Measurements from ENCODE around the gene AKAP13. TPM values are rescaled to one million over a fixed set of nuclear protein-coding genes. Genes with fewer than 3 reads are reported as not detected.

AKAP13 gene
- total RNA-seq, 1 donor from 2014 or later: 145 TPM

GRCh38 chr15:85536341-85536740 is 155.9 kb downstream of the AKAP13 start:
- Mint-ChIP-seq H3K4me3 (ENCODE audit: unreplicated experiment) (no peak overlapping the region), H3K4me1 (ENCODE audit: low read depth, unreplicated experiment) (peaks cover 3% of the 10 kb centered on the region), H3K36me3 (ENCODE audit: unreplicated experiment) (no peaks in the 10 kb centered on the region), H3K27ac (ENCODE audit: unreplicated experiment) (no peak overlapping the region), H3K9me3 (ENCODE audit: unreplicated experiment) (peaks cover 1% of the 10 kb centered on the region), H3K27me3 (ENCODE audit: unreplicated experiment) (no peaks in the 10 kb centered on the region)
- TF ChIP-seq, protein P1, sequence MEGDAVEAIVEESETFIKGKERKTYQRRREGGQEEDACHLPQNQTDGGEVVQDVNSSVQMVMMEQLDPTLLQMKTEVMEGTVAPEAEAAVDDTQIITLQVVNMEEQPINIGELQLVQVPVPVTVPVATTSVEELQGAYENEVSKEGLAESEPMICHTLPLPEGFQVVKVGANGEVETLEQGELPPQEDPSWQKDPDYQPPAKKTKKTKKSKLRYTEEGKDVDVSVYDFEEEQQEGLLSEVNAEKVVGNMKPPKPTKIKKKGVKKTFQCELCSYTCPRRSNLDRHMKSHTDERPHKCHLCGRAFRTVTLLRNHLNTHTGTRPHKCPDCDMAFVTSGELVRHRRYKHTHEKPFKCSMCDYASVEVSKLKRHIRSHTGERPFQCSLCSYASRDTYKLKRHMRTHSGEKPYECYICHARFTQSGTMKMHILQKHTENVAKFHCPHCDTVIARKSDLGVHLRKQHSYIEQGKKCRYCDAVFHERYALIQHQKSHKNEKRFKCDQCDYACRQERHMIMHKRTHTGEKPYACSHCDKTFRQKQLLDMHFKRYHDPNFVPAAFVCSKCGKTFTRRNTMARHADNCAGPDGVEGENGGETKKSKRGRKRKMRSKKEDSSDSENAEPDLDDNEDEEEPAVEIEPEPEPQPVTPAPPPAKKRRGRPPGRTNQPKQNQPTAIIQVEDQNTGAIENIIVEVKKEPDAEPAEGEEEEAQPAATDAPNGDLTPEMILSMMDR (IDR thresholded peaks at IDR 0.05; ENCODE audit: partially characterized antibody, unreplicated experiment): no peak
- no peak for DNase-seq

DNA sequence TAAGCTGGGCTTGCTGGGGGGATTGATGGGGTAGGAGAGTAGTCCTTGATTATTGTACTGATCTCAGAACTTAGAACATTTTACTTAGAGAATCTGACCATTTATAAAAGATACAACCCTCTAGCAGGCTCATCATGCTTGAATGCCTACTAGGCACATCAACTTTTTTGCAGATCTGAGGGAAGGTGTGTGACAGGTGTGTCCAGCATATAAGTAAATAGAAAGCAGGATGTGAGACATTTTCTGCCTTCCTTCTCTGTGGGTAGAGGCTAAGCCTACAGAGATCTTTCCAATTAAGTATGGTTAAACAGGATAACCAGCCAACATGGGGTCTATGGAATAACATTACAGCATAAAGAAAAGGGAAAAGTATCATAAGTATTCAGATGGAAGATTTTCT is 159.1 kb downstream of the AKAP13 start:
- peaks cover 17% of the 10 kb centered on the region for H3K4me1 Mint-ChIP-seq (ENCODE audit: low read depth, unreplicated experiment)
- TF ChIP-seq, protein P1 (IDR thresholded peaks at IDR 0.05; ENCODE audit: partially characterized antibody, unreplicated experiment): no peak
- no peaks in the 10 kb centered on the region for H3K36me3 Mint-ChIP-seq (ENCODE audit: unreplicated experiment)
- no peak overlapping the region for H3K27ac Mint-ChIP-seq (ENCODE audit: unreplicated experiment)
- H3K4me3 Mint-ChIP-seq (ENCODE audit: unreplicated experiment): no peak overlapping the region
- peaks cover 1% of the 10 kb centered on the region for H3K9me3 Mint-ChIP-seq (ENCODE audit: unreplicated experiment)
- H3K27me3 Mint-ChIP-seq (ENCODE audit: unreplicated experiment): no peaks in the 10 kb centered on the region
- no peak for DNase-seq

DNA sequence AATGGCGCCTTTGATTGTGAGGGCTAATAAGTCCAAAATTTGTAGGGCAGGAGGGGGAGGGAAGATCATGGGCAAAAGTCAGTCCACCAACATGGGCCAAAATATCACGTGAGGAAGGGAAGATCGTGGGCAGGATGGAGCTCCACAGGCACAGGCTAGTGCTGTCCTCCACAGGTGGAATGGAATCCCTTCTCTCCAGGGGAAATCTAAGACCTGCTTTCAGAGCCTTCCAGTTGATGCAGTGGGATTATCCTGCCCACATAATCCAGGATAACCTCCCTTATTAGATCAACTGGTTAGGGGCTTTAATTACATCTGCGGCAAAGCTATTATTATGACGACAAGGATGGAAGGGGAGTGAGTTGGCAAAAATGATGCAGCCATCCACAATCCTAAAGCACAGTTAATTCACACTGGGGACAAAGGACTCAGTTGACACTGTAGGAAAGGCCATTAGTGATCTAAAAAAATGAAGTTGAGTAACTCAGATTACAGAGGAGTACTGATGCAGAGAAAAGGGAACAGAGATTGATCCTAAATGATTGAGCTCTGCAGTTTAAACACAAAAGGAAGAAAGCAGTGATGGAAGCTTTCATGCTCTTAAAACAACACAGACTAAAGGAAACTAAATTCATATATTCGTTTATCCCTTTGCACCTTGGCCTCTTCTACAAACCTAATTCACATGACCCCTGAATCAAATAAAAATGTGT is 159.8 kb downstream of the AKAP13 start:
- H3K9me3 Mint-ChIP-seq (ENCODE audit: unreplicated experiment): peaks cover 1% of the 10 kb centered on the region
- TF ChIP-seq, protein P1 (IDR thresholded peaks at IDR 0.05; ENCODE audit: partially characterized antibody, unreplicated experiment): no peak
- peaks cover 17% of the 10 kb centered on the region for H3K4me1 Mint-ChIP-seq (ENCODE audit: low read depth, unreplicated experiment)
- no peaks in the 10 kb centered on the region for H3K36me3 Mint-ChIP-seq (ENCODE audit: unreplicated experiment)
- no peak overlapping the region for H3K27ac Mint-ChIP-seq (ENCODE audit: unreplicated experiment)
- no peaks in the 10 kb centered on the region for H3K27me3 Mint-ChIP-seq (ENCODE audit: unreplicated experiment)
- DNase-seq: no peak
- no peak overlapping the region for H3K4me3 Mint-ChIP-seq (ENCODE audit: unreplicated experiment)

- H3K36me3 Mint-ChIP-seq (ENCODE audit: unreplicated experiment): no peaks in the 10 kb centered on the region
- no peak for DNase-seq
- no peak overlapping the region for H3K4me3 Mint-ChIP-seq (ENCODE audit: unreplicated experiment)
- H3K9me3 Mint-ChIP-seq (ENCODE audit: unreplicated experiment): no peaks in the 10 kb centered on the region
- H3K27me3 Mint-ChIP-seq (ENCODE audit: unreplicated experiment): no peaks in the 10 kb centered on the region
- TF ChIP-seq, protein P1 (IDR thresholded peaks at IDR 0.05; ENCODE audit: partially characterized antibody, unreplicated experiment): no peak
- no peak overlapping the region for H3K27ac Mint-ChIP-seq (ENCODE audit: unreplicated experiment)
- peaks cover 17% of the 10 kb centered on the region for H3K4me1 Mint-ChIP-seq (ENCODE audit: low read depth, unreplicated experiment)
Observed at GRCh38 chr15:85541744-85542143, 161.3 kb downstream of the AKAP13 start.

GRCh38 chr15:85542488-85542887 is 162.1 kb downstream of the AKAP13 start:
- Mint-ChIP-seq H3K27ac (ENCODE audit: unreplicated experiment) (no peak overlapping the region), H3K9me3 (ENCODE audit: unreplicated experiment) (no peaks in the 10 kb centered on the region), H3K36me3 (ENCODE audit: unreplicated experiment) (no peaks in the 10 kb centered on the region), H3K4me1 (ENCODE audit: low read depth, unreplicated experiment) (peaks cover 17% of the 10 kb centered on the region), H3K4me3 (ENCODE audit: unreplicated experiment) (no peak overlapping the region), H3K27me3 (ENCODE audit: unreplicated experiment) (no peaks in the 10 kb centered on the region)
- DNase-seq: no peak
- TF ChIP-seq, protein P1 (IDR thresholded peaks at IDR 0.05; ENCODE audit: partially characterized antibody, unreplicated experiment): no peak
